Measurements from ENCODE around the gene MYZAP. TPM values are rescaled to one million over a fixed set of nuclear protein-coding genes. Genes with fewer than 3 reads are reported as not detected.

The MYZAP gene
- total and polyA plus RNA-seq, 2 of the 8 experiments (the other 6 are each of a cell fraction or from before 2014, with no cell fraction given) = 0.41 to 0.65 TPM

GRCh38 chr15:57730876-57731275, 139.2 kb downstream of the MYZAP start:
- H4K20me1 ChIP-seq (replicated peaks in 1 of 2; ENCODE audit: control insufficient read depth in 1 of 2, insufficient read depth in 2 of 2, low read length in 2 of 2) = no peaks in the 10 kb centered on the region
- H3K4me1 ChIP-seq (replicated peaks in 1 of 4; ENCODE audit: control insufficient read depth in 3 of 4, insufficient read depth in 4 of 4, low read length in 3 of 4) = peaks cover 0 to 6% (median 0%) of the 10 kb centered on the region in 4 experiments; a peak in 1 of 7 replicates
- no peak overlapping the region for H3K18ac ChIP-seq (ENCODE audit: extremely low read depth, low read length)
- FAIRE-seq = no peak
- H4K8ac ChIP-seq (ENCODE audit: extremely low read depth, insufficient read depth, low read length) = no peak overlapping the region
- no peak overlapping the region for H4K91ac ChIP-seq (replicated peaks; ENCODE audit: insufficient read length, low read length)
- H2AK5ac ChIP-seq (ENCODE audit: low read depth, low read length) = no peak overlapping the region
- no peak overlapping the region for H2BK120ac ChIP-seq (replicated peaks; ENCODE audit: low read depth, low read length)
- no peak overlapping the region for H3K4ac ChIP-seq (replicated peaks; ENCODE audit: insufficient read length, low read depth, low read length)
- TF ChIP-seq ATF2 (IDR thresholded peaks at IDR 0.05; ENCODE audit: low read length) = no peak
- no peak for TF ChIP-seq JUN (IDR thresholded peaks at IDR 0.05; ENCODE audit: low read depth, low read length)
- 90% methylated on average over 5 of the region's 5 CpGs; no CpG with 5 or more reads in 1 of the 2 experiments for WGBS, 2 experiments (ENCODE audit: extremely low coverage in 1 of 2, insufficient coverage in 1 of 2, insufficient read length in 1 of 2, insufficient replicate concordance in 2 of 2, low coverage in 1 of 2, low lambda C conversion rate in 2 of 2, missing lambda C conversion rate in 1 of 2)
- no peak overlapping the region for H2BK15ac ChIP-seq (ENCODE audit: low read length)
- ChIA-PET POLR2A (ENCODE audit: partially characterized antibody) (interaction anchor here (1.5 kb wide), 1 partner anchor 25 kb away, joined by 4 read pairs; the partner anchor contains the start of gene POLR2M), CTCF (ENCODE audit: partially characterized antibody) (interaction anchor here (0.7 to 27.9 kb wide), 14 partner anchors 9 to 437 kb away, joined by 3 to 530 read pairs (median 6); partner anchors contain the start of gene POLR2M)
- no peak overlapping the region for H3K14ac ChIP-seq (ENCODE audit: insufficient read length)
- no peak overlapping the region for H2AFZ ChIP-seq (ENCODE audit: low read length)
- H3K9ac ChIP-seq (replicated peaks in 1 of 4; ENCODE audit: extremely low read depth in 1 of 4, low read depth in 3 of 4, low read length in 3 of 4) = no peak overlapping the region
- no peak overlapping the region for H2BK5ac ChIP-seq (ENCODE audit: low read depth, low read length)
- no peak overlapping the region for H2BK12ac ChIP-seq (ENCODE audit: low read depth, low read length)
- no peak overlapping the region for H3K56ac ChIP-seq (replicated peaks; ENCODE audit: insufficient read length, low read depth, low read length)
- H3K27ac ChIP-seq (ENCODE audit: low read depth, low read length) = no peak overlapping the region
- H3K79me2 ChIP-seq (ENCODE audit: control insufficient read depth in 1 of 2, insufficient read depth in 2 of 2, low read length in 2 of 2) = no peaks in the 10 kb centered on the region
- H3K79me1 ChIP-seq (ENCODE audit: low read depth, low read length) = no peaks in the 10 kb centered on the region
- H4K5ac ChIP-seq (ENCODE audit: insufficient read length, low read depth, low read length) = no peak overlapping the region
- H3K4me3 ChIP-seq (ENCODE audit: extremely low read depth in 1 of 4, insufficient read depth in 2 of 4, low read depth in 3 of 4, low read length in 4 of 4) = no peak overlapping the region
- H3K9me3 ChIP-seq (ENCODE audit: insufficient read depth in 2 of 2, low read depth in 1 of 2, low read length in 1 of 2) = no peaks in the 10 kb centered on the region
- peaks cover 2% of the 10 kb centered on the region; the same call in 1 of the 2 replicates for H3K23me2 ChIP-seq (ENCODE audit: low read depth, low read length)
- H3K23ac ChIP-seq (ENCODE audit: insufficient read length) = no peak overlapping the region
- no peak overlapping the region for H2BK20ac ChIP-seq (ENCODE audit: low read length)
- no peaks in the 10 kb centered on the region for H3K36me3 ChIP-seq (ENCODE audit: control insufficient read depth in 2 of 4, insufficient read depth in 4 of 4, low read length in 3 of 4)
- no peaks in the 10 kb centered on the region for H3K27me3 ChIP-seq (replicated peaks in 1 of 4; ENCODE audit: control insufficient read depth in 3 of 4, extremely low read depth in 1 of 4, insufficient read depth in 3 of 4, low read length in 3 of 4)
- DNase-seq (ENCODE audit: low read depth in 1 of 2, low spot score in 2 of 2) = no peak
- H3K4me2 ChIP-seq (ENCODE audit: insufficient read depth in 1 of 2, low read depth in 2 of 2, low read length in 2 of 2) = no peak overlapping the region

All from H1 (cell line).